Keratinocyte (primary cell): ENCODE measurements around the gene RO60. TPM values are rescaled to one million over a fixed set of nuclear protein-coding genes. Genes with fewer than 3 reads are reported as not detected.

Experiments used
- DNase-seq: peaks from one replicate; pipeline ENCODE4 v3.0.0-alpha.2; 2011; ENCODE audit warnings: low read depth, missing footprints, low spot score
- FAIRE-seq: peaks from 2 replicates; lab custom pipeline; 2011; peaks lifted over from hg19 to GRCh38; lab: Jason Lieb, UNC
- H2AFZ ChIP-seq: 2 replicates; pipeline ENCODE4 v1.6.0; 2012; ENCODE audit warnings: low read length, control low read depth, inconsistent platforms; ENCODE audit not compliant: control insufficient read depth
- H3K27ac ChIP-seq: 2 replicates; pipeline ENCODE4 v1.5.1; 2011; ENCODE audit warnings: low read length; ENCODE audit not compliant: control insufficient read depth, insufficient read depth
- H3K27me3 ChIP-seq: 3 replicates; pipeline ENCODE4 v1.6.0; 2011; ENCODE audit warnings: low read length; ENCODE audit not compliant: control insufficient read depth, insufficient read depth; ENCODE audit errors: extremely low read depth
- H3K36me3 ChIP-seq, 2 experiments: 2 replicates in 1 of 2; 3 replicates in 1 of 2; pipeline ENCODE4 v1.5.1; 2011; ENCODE audit warnings: low read length in 2 of 2, mild to moderate bottlenecking in 1 of 2; ENCODE audit not compliant: control insufficient read depth in 2 of 2, insufficient read depth in 2 of 2; ENCODE audit errors: extremely low read depth in 1 of 2
- H3K4me1 ChIP-seq: 3 replicates; pipeline ENCODE4 v1.5.1; 2011; ENCODE audit warnings: low read length; ENCODE audit not compliant: control insufficient read depth, insufficient read depth; ENCODE audit errors: extremely low read depth
- H3K4me2 ChIP-seq: 3 replicates; pipeline ENCODE4 v1.6.0; 2011; ENCODE audit warnings: low read depth, low read length; ENCODE audit not compliant: control insufficient read depth, insufficient read depth; ENCODE audit errors: extremely low read depth
- H3K4me3 ChIP-seq, 3 experiments: fragments of 200-600 bp in 1 of 3; sonication (generic) in 1 of 3; 2 replicates in 2 of 3; 3 replicates in 1 of 3; pipeline ENCODE4 v1.5.1; 2011 to 2016; ENCODE audit warnings: low read length in 3 of 3, mild to moderate bottlenecking in 3 of 3, control low read depth in 2 of 3, inconsistent platforms in 1 of 3, low read depth in 1 of 3, mixed read lengths in 1 of 3, mixed run types in 1 of 3, moderate library complexity in 1 of 3; ENCODE audit not compliant: control insufficient read depth in 2 of 3, insufficient read depth in 2 of 3; ENCODE audit errors: extremely low read depth in 1 of 3
- H3K79me2 ChIP-seq: 2 replicates; pipeline ENCODE4 v1.6.0; 2012; ENCODE audit warnings: low read length; ENCODE audit not compliant: control insufficient read depth, insufficient read depth
- H3K9ac ChIP-seq: 3 replicates; pipeline ENCODE4 v1.6.0; 2011; ENCODE audit warnings: low read length; ENCODE audit not compliant: control insufficient read depth, insufficient read depth; ENCODE audit errors: extremely low read depth
- H3K9me1 ChIP-seq: 3 replicates; pipeline ENCODE4 v1.6.0; 2011; ENCODE audit warnings: low read length; ENCODE audit not compliant: control insufficient read depth, insufficient read depth; ENCODE audit errors: extremely low read depth
- H3K9me3 ChIP-seq: 2 replicates; pipeline ENCODE4 v1.5.1; 2012; ENCODE audit warnings: low read depth, low read length; ENCODE audit not compliant: control insufficient read depth
- H4K20me1 ChIP-seq: 3 replicates; pipeline ENCODE4 v1.6.0; 2011; ENCODE audit warnings: low read length; ENCODE audit not compliant: control insufficient read depth, insufficient read depth; ENCODE audit errors: extremely low read depth
- EZH2 ChIP-seq: IDR thresholded peaks from one replicate; pipeline ENCODE4 v1.6.1; 2012; ENCODE audit warnings: inconsistent platforms, mild to moderate bottlenecking, low read length, moderate library complexity
- dilution Hi-C: fragments of 300-500 bp; cut with MboI; formaldehyde crosslinking; loops from one replicate; pipeline ENCODE4 v1.7.0; 2020; ENCODE audit warnings: low sequenced_read_pairs; ENCODE audit not compliant: extremely low pct_ligation_motif_present
- polyA plus RNA-seq, 5 experiments: library from polyadenylated mRNA; depleted of rRNA in 3 of 5; stranded (reverse) in 3 of 5; stranded (forward) in 1 of 5; unstranded in 1 of 5; fragments of >200 nt; gene quantifications; 1 replicate in 1 of 5; 2 replicates in 3 of 5; 3 replicates in 1 of 5; pipeline versions ENCODE4 v1.2.1 to v1.2.3, GENCODE V29; 2011 to 2012; ENCODE audit warnings: missing spikeins in 2 of 5, low read depth in 1 of 5, low replicate concordance in 1 of 5
- TF ChIP-seq, protein P1 (sequence below), 3 experiments: IDR thresholded peaks in 1 of 3; conservative IDR thresholded peaks in 1 of 3; optimal IDR thresholded peaks in 1 of 3; 2 replicates in 2 of 3; 3 replicates in 1 of 3; pipeline versions ENCODE3 to v1.5.1; 2011; ENCODE audit warnings: low read length in 3 of 3, mild to moderate bottlenecking in 3 of 3, moderate library complexity in 2 of 3, control low read depth in 1 of 3, inconsistent platforms in 1 of 3; ENCODE audit not compliant: insufficient read depth in 2 of 3; ENCODE audit errors: extremely low read depth in 1 of 3

Gene RO60
- polyA plus RNA-seq, 1 donor (not counting 4 experiments of a cell fraction or from before 2014, with no cell fraction given), result 25.6 TPM

DNA sequence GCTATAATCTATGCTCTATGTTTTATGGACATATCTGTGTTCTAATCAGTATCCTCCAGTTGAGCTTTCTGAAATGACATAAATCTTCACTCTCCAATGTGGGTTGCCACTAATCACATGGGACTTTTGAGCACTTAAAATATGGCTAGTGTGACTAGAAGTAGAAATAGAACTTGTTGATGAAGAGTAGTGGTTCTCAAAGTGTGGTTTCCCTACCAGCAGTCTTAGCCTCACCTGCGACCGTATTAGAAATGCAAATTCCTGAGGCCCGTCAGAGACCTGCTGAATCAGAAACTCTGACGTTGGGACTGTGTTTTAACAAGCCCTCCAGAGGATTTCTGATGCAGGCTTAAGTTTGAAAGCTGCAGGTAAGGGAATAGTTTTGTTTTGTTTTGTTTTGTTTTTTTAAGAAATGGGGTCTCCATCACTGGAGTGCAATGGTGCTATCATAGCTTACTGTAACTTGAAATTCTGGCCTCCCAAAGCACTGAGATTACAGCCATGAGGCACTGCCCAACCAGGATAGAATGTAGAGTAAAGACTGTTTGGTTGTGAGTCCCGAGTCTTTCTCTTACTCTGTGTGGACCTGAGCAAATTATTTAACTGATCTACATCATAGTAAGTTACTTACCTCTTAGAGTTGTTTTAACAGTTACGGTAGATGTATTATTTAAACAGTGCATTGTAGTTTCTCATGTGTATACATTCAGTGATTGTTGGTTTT lies 24.1 kb downstream of the RO60 start:
- H4K20me1 ChIP-seq, result no peaks in the 10 kb centered on the region
- dilution Hi-C loops, result no loop called here
- H2AFZ ChIP-seq, result no peak overlapping the region
- H3K9me3 ChIP-seq, result no peaks in the 10 kb centered on the region
- H3K27me3 ChIP-seq, result no peaks in the 10 kb centered on the region
- H3K4me1 ChIP-seq, result peaks cover 2% of the 10 kb centered on the region
- H3K4me3 ChIP-seq, result no peak overlapping the region
- peaks cover 1 to 9% of the 10 kb centered on the region in 2 experiments for H3K36me3 ChIP-seq
- H3K9me1 ChIP-seq, result no peaks in the 10 kb centered on the region
- H3K9ac ChIP-seq, result no peak overlapping the region
- TF ChIP-seq, protein P1, sequence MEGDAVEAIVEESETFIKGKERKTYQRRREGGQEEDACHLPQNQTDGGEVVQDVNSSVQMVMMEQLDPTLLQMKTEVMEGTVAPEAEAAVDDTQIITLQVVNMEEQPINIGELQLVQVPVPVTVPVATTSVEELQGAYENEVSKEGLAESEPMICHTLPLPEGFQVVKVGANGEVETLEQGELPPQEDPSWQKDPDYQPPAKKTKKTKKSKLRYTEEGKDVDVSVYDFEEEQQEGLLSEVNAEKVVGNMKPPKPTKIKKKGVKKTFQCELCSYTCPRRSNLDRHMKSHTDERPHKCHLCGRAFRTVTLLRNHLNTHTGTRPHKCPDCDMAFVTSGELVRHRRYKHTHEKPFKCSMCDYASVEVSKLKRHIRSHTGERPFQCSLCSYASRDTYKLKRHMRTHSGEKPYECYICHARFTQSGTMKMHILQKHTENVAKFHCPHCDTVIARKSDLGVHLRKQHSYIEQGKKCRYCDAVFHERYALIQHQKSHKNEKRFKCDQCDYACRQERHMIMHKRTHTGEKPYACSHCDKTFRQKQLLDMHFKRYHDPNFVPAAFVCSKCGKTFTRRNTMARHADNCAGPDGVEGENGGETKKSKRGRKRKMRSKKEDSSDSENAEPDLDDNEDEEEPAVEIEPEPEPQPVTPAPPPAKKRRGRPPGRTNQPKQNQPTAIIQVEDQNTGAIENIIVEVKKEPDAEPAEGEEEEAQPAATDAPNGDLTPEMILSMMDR (optimal IDR thresholded peaks at IDR 0.05 in 1 of 3, IDR thresholded peaks at IDR 0.05 in 1 of 3, conservative IDR thresholded peaks at IDR 0.05 in 1 of 3; ENCODE audit: extremely low read depth in 1 of 3, insufficient read depth in 2 of 3, low read length in 3 of 3), result no peak
- no peak for TF ChIP-seq EZH2
- no peak for DNase-seq
- no peak for FAIRE-seq
- no peak overlapping the region for H3K4me2 ChIP-seq
- H3K79me2 ChIP-seq, result no peaks in the 10 kb centered on the region
- H3K27ac ChIP-seq, result no peak overlapping the region

DNA sequence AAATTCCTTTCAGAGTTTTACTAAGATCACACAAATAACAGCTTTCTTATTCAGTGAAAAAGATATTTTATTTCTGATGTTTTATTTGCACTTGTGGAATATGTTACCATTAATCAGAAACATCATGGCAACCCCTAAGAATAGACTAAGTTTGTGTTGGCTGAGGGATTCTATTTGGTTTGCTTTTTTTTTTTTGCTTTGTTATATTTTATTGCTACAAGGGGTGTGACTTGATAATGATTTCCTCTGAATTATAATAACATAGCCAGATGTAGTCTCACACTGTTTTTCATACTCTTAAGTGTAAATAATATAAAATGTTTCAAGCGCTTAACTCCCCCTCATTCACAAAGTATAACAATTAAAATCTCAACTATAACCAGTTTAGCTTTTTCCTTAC lies 25.9 kb downstream of the RO60 start:
- DNase-seq (no peak), FAIRE-seq (no peak)
- no peak overlapping the region for H3K27ac ChIP-seq
- peaks cover 2% of the 10 kb centered on the region for H3K4me1 ChIP-seq
- dilution Hi-C loops, result no loop called here
- no peak overlapping the region for H3K4me3 ChIP-seq
- no peak overlapping the region for H3K9ac ChIP-seq
- H3K4me2 ChIP-seq, result no peak overlapping the region
- no peaks in the 10 kb centered on the region for H3K27me3 ChIP-seq
- H3K9me3 ChIP-seq, result no peaks in the 10 kb centered on the region
- peaks cover 0 to 9% of the 10 kb centered on the region in 2 experiments for H3K36me3 ChIP-seq
- no peak overlapping the region for H2AFZ ChIP-seq
- no peaks in the 10 kb centered on the region for H3K79me2 ChIP-seq
- no peaks in the 10 kb centered on the region for H3K9me1 ChIP-seq
- H4K20me1 ChIP-seq, result no peaks in the 10 kb centered on the region
- TF ChIP-seq, protein P1 (optimal IDR thresholded peaks at IDR 0.05 in 1 of 3, IDR thresholded peaks at IDR 0.05 in 1 of 3, conservative IDR thresholded peaks at IDR 0.05 in 1 of 3; ENCODE audit: extremely low read depth in 1 of 3, insufficient read depth in 2 of 3, low read length in 3 of 3), result no peak
- no peak for TF ChIP-seq EZH2
